ENCODE data around the gene S100A7A.

Gene S100A7A

DNA sequence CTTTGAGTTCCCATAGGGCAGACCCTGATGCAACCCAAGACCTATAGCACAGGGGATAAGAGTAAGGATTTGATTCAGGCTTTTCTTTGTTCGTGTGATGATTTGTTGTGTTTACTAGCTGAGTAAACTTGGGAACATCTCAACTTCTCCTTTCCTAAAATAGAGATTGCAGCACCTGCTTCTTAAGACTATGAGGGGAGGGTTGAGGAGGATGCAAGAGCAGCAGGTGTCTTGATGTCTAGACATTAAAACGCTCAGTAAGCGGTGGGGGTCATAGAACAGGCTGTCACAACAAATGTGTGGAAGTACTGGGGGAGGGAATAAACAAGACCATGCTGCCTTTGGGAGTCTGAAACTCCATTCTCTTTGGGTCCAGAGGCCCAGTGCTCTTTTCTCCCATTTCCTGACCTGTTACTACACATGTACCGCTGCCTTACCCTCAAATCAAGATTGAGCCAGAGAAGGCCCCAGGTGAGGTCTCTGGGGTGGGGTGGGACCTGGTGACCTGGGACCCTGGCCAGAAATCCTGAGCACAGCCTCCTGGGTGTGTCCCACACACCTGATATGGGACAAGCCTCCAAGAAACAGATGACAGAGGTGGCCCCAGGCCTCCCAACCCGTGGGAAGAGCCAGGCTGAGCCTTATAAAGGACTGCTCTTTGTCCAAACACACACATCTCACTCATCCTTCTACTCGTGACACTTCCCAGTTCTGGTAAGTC, at the start of gene S100A7A:
Gene S100A7A, plus strand, starts transcription at position 671 of the 721 bp plus-strand sequence. CDS start 1,563 bp downstream, outside the sequence.
- no peak for DNase-seq (ENCODE audit: low read depth)

DNA sequence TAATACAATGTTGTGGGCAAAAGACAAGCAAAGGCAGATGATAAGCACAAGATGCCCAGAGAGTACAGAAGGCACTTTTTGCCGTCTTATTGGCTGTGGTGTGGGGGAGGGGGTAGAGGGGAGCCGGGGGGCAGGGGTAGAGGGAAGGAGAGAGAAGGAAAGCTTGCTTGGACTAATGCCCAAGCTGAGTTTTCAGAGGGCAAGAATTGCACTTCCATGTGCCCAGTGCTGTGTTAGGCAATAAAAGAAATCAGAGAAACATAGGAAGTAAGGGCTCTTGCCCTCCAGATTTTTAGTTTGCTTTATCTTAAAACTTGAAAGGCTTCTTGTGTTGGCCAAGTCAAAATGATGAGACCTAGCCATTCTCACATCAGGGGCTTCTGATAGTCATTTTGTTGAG, 49.2 kb upstream of the S100A7A start:
- no peak for DNase-seq (ENCODE audit: low read depth)

DNA sequence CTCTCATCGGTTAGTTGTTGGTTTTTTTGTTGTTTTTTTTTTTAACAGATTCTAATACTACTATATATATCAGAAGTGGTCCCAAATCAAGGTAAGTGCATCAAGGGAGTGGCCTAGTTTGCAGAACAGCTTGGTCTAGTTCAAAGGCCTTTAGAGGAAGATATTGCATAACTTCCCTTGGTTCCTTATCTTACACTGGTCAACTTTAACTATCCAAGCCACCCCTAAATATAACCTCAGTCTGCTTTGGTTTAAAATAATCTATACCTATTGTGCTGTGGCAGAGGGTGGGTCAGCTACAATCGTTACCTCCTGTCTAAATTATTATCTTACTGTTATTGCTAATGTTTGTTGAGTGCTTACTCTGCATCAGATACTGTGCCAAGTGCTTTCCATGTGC, 47.8 kb upstream of the S100A7A start:
- DNase-seq (ENCODE audit: low read depth), result no peak

DNA sequence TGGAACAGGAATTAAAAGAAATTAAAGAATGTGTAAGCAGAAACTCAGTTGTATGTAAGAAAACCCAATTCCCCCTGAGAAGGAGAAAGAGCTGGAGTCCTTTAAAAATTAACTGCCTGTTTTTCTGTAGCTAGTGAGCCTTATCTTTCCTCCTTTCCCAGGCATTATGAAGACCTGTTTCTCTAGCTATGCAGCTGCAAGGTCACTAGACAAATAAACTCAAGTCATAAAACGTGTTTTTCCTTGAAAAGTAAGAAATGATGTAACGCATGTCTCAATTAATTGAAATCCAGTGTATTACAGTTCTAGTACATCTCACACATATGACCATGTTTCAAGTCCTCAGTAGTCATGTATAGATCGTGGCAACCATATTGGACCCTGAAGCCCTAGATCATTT, 46.2 kb upstream of the S100A7A start:
- no peak for DNase-seq (ENCODE audit: low read depth)

DNA sequence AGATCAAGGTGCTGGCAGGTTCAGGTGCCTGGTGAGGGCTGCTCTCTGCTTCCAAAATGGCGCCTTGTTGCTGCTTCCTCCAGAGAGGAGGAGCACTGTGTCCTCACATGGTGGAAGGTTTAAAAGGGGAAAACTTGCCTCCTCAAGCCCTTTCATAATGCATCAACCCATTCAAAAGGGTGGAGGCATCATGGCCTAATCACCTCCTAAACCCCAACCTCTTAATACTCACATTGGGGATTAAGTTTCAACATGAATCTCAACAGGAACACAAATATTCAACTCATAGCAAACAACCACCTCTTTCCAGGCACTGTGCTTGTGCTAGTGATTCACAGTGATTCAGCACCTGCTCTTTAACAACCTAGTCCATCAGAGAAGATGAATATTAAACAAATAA, 45.1 kb upstream of the S100A7A start:
- DNase-seq (ENCODE audit: low read depth), result no peak

DNA sequence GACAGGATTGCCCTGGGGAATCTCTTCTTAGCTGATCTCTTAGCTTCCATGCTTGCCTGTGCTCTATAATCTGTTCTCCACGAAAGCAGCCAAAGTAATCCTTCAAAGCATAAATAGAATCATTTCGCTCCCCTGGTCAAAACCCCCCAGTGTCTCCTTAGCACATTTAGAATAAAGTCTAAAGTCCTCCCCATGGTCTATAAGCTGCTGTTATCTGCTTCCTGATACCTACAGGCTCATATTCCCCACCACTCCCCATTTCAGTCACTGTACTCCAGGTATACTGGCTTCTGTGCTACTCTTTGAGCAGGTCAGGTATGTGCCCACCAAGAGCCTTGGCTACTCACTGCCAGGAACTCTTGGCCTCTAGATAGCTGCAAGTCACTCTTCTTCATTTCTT, 43.7 kb upstream of the S100A7A start:
- DNase-seq (ENCODE audit: low read depth), result no peak

DNA sequence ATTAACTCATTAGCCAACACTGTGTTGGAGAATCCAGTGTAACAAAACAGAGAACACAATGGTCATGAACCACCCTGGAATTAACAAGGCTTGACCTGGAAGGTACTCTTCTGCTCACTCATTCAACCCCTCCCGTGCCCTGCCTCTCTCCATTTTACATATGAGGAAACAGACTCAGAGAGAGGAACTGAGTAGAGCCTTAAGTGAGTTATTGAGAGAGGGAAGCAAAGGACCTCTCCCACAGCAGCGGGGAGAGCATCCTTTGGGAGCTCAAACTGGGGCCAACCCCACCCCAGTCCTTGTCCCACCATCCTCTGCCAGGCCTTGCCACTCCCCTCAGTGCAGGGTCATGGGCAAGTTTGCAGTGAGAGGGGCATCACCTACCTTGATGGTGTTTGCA, 42.2 kb upstream of the S100A7A start:
- DNase-seq (ENCODE audit: low read depth), result no peak

DNA sequence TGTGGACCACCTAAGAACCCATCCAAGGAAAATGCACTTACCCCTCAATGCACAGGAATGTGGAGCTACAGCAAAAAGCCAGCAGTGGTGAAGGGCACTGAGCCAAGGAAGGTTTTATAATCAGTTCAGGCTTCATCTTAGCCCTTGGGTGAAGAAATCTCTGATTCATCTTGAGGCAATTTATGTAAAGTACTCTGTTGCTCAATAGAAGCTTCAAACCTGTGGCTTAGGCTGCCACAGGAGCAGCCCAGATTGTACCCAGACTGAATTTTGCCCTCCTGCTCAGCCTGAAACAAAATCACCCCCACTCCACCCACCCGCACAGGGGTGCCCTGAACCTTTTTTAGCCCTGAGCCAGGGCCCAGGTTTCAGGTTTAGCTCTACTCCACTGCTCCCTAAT, 40.8 kb upstream of the S100A7A start, which contains the start of gene S100A12:
Gene S100A12, minus strand, starts transcription at position 111 of the 400 bp plus-strand sequence. CDS start 1,029 bp downstream, outside the sequence.
- no peak for DNase-seq (ENCODE audit: low read depth)

DNA sequence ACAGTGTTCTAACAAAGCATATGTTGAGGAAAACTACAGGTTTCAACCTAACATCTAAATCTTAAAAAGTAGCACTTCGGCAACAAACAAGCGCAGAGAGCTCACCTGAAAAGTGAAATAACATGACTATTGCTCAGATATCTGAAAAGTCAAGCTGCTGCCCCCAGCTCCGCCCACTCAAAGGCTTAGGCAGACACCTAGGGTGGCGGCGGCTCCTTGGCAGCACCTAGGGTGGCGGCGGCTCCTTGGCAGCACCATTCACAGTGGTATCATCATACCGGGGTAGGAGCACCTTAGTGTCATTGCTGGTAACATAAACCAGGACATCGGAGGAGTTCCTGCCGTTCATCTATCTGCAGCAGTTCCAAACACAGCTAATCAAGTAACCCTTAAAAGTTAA, 36.7 kb upstream of the S100A7A start:
- no peak for DNase-seq (ENCODE audit: low read depth)

DNA sequence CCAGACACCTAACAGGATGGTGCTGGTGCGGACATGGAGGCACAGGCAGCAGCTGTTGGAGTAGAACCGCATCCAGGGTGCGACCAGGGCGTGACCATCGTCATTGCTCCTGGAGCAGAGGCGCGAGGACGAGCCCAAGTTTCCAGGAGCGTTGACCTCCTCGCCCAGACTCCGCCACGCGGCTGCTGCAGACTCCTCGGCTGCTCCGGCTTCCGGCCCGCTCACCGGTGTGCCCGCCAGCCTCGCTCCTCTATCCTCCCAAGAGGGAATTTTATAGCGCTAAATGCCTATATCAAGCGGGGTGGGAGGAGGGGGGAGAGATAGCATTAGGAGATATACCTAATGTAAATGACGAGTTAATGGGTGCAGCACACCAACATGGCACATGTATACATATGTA, 35.6 kb upstream of the S100A7A start:
- DNase-seq (ENCODE audit: low read depth), result no peak

DNA sequence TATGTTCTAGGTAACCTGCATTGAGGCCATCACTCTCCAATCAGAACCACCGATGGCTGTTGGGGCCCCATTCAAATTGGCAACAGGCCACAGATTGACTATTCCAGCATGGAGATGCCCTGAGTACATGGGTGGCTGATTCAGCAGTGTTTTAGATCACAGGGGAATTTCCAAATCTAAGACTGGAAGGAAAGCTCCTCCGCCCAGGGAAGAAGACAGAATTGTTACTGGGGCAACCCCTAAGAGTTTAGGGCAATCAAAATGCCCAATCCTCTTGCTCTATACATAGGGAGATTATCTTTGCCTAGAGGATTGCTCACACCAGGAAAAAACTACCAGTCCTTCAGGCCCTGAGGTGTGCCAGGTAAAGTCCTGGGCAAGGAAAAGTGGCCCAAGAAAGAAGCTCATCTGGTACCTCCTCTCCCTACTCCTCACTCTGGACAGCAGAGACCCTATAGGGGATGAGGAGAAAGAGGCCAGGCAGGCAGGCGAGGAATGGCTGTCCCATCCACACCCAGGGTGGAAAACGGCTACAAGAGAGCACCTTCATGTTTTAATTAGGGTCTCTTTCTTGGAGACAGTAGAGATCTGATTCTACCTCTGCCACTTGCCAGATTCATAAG, 31.3 kb upstream of the S100A7A start:
- no peak for DNase-seq (ENCODE audit: low read depth)

DNA sequence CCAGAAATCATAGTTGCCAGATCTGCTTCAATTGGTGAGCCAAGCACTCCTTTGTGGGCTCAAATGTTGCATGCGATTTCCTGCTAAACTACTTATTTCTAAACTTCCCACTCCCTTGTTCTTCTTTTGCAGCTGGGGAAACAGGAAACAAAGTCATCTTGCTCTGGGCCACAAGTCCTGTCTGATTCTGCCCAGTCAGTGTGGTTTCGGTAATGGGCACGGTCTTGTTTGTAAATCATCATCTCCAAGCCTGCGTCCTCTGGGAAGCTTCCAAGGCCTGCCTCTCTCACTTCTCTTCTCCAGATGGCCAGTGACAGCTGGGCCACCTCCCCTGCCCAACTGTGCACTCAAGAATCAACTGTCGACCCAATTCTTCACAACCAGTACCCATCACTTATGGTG, 29.8 kb upstream of the S100A7A start:
- DNase-seq (ENCODE audit: low read depth), result no peak

DNA sequence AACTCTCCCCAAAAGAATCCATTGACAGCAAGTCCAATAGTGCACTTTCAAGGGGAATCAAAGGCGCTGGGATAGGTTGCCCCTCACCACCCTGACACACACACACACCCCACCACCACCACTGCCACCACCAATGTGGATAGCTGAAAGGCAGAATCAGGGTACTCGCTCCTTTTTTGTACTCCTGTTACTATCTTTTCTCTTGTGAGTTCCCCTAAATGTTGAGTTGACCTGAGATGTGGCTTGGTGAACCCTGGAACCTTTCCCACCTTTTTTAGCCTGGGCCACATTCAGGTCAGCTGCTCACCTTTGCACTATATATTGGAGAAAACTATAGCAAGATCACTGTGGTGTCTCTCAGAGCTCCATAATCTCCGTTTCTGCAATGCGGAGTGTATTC, 29.3 kb upstream of the S100A7A start:
- DNase-seq (ENCODE audit: low read depth), result no peak

DNA sequence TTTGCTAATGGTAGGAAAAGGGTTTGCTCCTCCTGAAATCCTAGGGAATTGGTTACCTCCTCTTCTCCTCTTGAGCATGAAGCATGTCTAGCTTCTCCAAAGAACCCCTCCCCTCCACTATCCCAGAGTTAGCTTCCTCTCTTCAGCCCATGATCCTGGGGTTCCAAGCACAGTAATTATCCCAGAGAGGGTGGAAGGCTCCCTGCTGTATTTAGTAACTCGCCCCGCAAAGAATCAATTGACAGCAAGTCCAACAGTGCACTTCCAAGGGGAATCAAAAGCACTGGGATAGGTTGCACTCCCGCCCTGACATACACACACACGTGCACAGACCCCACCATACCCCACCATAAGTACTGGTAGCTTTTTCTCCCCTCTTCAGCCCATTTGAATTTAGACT, 28.5 kb upstream of the S100A7A start:
- DNase-seq (ENCODE audit: low read depth), result no peak

DNA sequence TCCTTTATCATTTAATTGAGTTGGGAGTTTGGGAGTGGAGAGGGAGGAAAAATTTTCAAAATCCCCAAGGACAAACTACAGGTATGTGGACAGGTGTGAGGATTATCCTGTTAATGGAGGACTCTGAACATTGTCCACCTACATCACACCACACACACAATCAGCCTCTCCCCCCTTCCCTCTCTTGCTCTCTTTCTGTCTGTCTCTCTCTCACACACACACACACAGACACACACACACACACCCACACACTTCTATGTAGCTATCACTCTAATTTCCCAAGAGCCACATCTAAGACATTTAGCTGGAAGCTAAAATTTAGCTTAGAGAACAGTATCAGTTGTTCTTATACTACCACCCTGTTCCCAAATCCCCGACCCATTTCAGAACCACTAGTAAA, 26.9 kb upstream of the S100A7A start:
- DNase-seq (ENCODE audit: low read depth), result no peak

DNA sequence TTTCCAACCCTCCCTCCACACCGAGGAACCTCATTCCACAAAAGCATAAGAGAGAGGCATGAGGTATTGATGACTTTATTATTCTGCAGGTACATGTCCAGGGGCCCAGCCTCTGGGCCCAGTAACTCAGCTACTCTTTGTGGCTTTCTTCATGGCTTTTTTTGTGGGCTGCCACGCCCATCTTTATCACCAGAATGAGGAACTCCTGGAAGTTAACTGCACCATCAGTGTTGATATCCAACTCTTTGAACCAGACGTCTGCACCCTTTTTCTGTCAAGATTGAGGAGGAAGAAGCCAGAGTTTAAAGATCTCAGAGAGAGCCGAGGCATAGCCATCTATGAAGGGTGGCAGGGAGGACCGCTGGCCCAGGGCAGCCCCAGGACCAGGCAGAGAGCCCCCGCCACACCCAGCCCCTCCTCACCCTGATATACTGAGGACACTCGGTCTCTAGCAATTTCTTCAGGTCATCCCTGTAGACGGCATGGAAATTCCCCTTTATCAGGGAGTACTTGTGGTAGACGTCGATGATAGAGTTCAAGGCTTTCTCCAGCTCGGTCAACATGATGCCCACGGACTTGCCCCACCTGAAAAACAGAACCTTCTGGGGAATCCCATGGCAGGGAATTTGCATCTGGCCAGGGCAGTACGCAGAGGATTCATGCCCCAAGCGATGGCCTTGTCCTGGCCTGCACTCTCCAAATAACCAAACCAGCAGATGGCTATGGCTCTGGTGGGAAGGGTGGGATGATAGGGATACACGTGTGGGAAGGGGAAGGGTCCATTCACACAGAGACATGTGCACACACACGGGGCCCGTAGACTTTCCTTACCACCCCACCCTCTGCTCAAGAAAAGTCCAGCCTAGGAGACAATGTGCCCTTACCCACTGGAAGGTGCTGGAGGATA, 26.1 kb upstream of the S100A7A start:
- DNase-seq (ENCODE audit: low read depth), result no peak

DNA sequence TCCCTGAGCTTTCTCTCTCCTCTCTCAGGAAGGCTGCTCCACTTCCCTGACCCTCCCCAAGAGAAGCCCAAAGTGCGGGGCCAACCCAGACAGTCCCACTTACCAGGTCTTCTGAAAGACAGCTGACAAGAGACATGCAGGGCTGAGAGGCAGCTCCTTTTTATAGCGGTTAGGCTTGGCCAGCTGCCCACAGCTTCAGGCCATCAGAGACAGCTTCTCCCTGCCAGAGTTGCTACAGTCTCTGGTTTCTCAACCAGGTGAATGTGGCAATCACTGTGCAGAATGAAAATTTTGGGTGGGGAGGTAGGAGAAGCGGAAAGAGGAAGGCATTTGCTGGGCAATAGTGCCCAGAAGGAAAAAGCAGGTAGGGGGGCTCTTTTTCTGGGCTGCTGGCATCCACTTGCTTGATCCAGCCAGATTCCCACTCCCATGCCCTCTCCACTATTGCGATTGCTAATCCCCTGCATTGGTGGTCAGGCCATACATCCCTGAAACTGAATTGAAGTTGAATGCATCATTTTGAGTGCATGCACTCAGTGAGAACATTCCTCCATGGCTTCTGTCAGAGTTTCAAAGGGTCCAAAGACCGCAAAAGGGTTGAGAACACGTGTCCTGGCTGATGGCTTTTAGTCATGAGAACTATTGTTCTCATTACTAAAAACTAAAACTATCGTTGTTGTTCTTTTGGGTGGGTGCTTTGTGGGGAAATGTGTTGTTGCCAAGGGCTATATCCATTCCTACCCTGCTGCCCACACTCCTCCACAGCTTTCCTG, 25.2 kb upstream of the S100A7A start, which contains the start of gene S100A8:
Gene S100A8, minus strand, starts transcription at position 136 of the 773 bp plus-strand sequence. CDS start 538 bp downstream, outside the sequence.
- DNase-seq (ENCODE audit: low read depth), result no peak

DNA sequence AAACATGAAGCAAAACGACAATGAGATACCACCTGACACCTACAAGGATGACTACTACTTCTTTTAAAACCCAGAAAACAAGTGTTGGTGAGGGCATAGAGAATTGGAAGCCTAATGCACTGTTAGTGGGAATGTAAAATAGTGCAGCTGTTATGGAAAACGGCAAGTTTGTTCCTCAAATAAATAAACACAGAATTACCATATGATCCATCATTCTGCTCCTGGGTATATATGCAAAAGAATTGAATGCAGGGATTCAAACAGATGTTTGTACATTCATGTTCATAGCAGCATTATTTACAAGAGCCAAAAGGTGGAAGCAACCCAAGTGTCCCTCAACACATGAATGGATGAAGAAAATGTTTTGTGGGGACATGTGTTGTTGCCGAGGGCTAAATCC, 24.1 kb upstream of the S100A7A start:
- no peak for DNase-seq (ENCODE audit: low read depth)

DNA sequence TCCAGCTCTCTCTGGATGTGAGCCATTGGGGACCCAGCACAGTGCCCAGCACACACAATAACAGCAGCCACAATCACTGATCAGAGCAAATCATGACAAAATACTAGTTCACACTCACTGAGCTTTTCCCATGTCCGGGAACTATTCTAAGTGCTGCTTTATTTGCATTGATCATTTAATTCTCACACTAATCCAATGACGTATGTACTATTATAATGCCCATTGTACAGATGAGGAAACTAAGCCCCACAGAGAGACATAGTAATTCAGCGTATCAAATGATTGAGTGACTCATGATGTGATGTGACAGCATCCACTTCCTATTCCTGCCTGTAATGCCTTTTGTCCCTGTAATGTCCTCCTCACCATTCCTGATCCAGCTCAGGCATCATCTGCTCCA, 23.5 kb upstream of the S100A7A start:
- no peak for DNase-seq (ENCODE audit: low read depth)

DNA sequence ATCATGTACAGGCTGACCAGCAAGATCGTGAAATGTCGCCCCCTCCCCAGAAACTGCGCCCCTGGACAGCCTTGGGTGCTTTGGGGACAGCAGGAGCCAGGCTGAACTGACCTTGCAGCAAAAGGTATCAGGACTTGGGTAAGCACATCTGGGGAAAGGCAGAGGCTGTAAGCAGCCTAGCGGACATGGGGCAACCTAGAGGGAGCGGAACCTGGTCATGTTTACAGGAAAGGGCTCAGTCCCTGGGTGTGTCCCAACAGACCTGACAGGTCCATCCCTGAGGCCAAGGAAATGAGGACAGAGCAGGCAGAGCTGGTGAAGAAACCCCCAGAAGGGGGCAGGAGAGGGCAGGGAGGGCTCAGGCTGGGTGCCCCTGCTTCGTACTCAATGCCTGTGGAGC, 22.4 kb upstream of the S100A7A start:
- DNase-seq (ENCODE audit: low read depth), result no peak

DNA sequence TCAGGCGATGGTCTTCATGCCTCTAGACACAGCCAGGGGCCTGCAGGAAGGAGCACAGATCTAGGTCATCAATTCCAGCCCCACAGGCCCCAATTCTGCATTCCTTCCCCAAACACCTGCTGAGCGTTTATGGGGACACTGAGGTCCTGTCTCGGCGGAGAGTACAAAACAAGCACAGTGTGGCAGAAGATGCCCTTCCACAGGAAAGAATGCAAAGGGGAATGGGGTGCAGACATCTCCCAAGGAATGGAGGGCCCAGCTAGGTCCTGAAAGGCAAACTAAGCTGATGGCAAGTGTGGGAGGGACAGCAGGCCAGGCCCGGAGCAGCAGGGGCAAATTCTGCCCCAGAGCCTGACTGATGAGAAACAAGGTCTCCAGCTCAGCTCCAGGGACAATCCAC, 21.9 kb upstream of the S100A7A start:
- DNase-seq (ENCODE audit: low read depth), result no peak

DNA sequence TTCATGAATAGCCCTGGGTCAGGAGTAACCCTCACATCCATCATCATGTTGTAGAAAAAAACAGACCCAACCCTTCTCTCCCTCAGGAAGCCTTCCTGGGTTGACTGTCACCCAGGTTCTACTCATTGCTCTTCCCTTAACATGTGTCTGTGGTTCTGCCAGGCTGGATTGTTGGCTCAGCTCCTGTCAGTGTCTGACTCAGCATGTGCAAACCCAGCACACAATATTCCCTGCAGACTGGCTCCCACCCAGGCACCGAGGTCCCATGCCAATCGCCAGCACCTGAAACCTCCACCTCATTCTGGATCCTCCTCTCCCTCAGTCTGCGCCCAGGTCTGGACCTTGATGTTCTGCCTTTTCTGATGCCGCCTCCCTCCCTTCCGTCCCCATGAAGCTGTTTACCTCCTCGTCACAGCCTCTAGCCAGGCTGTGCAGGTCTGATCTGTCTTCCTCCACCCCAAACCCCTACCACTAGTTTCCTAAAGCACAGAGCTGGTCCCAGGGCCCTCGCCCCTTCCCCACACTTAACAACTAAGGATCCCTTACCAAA, 21.1 kb upstream of the S100A7A start:
- DNase-seq (ENCODE audit: low read depth), result no peak
